ENCODE results near the gene U2AF1L4.

Gene U2AF1L4

DNA sequence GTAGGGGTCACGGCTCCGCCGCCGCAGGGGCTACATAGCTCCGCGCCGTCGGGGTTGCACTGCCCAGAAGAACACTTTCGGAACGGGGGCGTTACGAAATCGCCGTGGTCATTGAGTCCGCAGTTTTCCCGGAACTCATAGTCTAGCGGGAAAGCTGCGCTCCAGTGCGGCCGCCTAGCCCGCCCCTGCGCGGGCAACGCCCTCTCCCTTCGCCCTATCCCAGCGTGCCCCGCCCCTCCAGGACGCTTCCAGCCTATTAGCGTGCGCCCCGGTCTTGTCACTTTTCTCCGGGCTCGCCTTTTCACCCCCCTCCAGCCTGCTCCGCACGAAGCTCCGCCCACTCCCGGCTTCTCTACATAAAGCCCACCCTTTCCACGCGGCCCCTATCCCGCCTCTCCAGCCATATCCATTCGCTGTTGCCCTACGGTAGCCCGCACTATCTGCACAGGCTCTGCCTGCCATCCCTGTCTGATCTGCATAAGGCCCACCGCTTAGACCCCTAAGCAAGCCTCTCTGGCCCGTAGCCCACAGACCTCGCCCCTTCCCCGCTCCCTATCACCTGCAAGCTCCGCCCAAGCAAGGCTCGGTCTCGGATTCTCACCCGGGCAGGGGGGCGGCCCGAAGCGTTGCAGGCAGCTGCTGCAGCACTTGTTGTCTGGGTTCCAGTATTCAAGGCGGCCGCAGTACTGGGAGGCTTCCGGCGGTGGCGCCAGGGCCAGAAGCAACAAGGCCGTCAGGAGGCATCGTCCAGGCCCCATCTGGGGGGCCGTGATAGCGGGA, 4.6 kb downstream of the U2AF1L4 start (continued):
- TF ChIP-seq, protein P1, sequence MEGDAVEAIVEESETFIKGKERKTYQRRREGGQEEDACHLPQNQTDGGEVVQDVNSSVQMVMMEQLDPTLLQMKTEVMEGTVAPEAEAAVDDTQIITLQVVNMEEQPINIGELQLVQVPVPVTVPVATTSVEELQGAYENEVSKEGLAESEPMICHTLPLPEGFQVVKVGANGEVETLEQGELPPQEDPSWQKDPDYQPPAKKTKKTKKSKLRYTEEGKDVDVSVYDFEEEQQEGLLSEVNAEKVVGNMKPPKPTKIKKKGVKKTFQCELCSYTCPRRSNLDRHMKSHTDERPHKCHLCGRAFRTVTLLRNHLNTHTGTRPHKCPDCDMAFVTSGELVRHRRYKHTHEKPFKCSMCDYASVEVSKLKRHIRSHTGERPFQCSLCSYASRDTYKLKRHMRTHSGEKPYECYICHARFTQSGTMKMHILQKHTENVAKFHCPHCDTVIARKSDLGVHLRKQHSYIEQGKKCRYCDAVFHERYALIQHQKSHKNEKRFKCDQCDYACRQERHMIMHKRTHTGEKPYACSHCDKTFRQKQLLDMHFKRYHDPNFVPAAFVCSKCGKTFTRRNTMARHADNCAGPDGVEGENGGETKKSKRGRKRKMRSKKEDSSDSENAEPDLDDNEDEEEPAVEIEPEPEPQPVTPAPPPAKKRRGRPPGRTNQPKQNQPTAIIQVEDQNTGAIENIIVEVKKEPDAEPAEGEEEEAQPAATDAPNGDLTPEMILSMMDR (tag by site-specific recombination; IDR thresholded peaks at IDR 0.05), result peak; percentile 99; the same call in 1 of the 2 replicates
- no peak for TF ChIP-seq ZNF510 (tag by site-specific recombination; IDR thresholded peaks at IDR 0.05; ENCODE audit: insufficient replicate concordance)
- no peak for TF ChIP-seq ZNF404 (tag by site-specific recombination; IDR thresholded peaks at IDR 0.05)
- TF ChIP-seq, protein P2, sequence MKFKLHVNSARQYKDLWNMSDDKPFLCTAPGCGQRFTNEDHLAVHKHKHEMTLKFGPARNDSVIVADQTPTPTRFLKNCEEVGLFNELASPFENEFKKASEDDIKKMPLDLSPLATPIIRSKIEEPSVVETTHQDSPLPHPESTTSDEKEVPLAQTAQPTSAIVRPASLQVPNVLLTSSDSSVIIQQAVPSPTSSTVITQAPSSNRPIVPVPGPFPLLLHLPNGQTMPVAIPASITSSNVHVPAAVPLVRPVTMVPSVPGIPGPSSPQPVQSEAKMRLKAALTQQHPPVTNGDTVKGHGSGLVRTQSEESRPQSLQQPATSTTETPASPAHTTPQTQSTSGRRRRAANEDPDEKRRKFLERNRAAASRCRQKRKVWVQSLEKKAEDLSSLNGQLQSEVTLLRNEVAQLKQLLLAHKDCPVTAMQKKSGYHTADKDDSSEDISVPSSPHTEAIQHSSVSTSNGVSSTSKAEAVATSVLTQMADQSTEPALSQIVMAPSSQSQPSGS (tag by site-specific recombination; IDR thresholded peaks at IDR 0.05; ENCODE audit: low read depth), result no peak
- no peak for TF ChIP-seq ELK4 (IDR thresholded peaks at IDR 0.05; ENCODE audit: borderline replicate concordance, low read depth, low read length)
- TF ChIP-seq ZNF777 (tag by site-specific recombination; IDR thresholded peaks at IDR 0.05; ENCODE audit: borderline replicate concordance), result no peak; the same call in 1 of the 2 replicates
- no peak for TF ChIP-seq ZNF555 (tag by site-specific recombination; conservative IDR thresholded peaks at IDR 0.05)
- TF ChIP-seq SCRT2 (tag by site-specific recombination; IDR thresholded peaks at IDR 0.05), result peak; percentile 100
- TF ChIP-seq, protein P3, sequence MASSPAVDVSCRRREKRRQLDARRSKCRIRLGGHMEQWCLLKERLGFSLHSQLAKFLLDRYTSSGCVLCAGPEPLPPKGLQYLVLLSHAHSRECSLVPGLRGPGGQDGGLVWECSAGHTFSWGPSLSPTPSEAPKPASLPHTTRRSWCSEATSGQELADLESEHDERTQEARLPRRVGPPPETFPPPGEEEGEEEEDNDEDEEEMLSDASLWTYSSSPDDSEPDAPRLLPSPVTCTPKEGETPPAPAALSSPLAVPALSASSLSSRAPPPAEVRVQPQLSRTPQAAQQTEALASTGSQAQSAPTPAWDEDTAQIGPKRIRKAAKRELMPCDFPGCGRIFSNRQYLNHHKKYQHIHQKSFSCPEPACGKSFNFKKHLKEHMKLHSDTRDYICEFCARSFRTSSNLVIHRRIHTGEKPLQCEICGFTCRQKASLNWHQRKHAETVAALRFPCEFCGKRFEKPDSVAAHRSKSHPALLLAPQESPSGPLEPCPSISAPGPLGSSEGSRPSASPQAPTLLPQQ (tag by site-specific recombination; IDR thresholded peaks at IDR 0.05), result peak; percentile 77; the same call in 1 of the 2 replicates
- no peak for TF ChIP-seq ZNF776 (tag by site-specific recombination; IDR thresholded peaks at IDR 0.05; ENCODE audit: borderline replicate concordance)
- no peak for TF ChIP-seq ZNF423 (tag by site-specific recombination; IDR thresholded peaks at IDR 0.05)
- TF ChIP-seq ZNF629 (tag by site-specific recombination; IDR thresholded peaks at IDR 0.05), result peak; percentile 82
- TF ChIP-seq ZNF596 (tag by site-specific recombination; IDR thresholded peaks at IDR 0.05), result no peak
- TF ChIP-seq TSHZ1 (tag by site-specific recombination; IDR thresholded peaks at IDR 0.05; ENCODE audit: borderline replicate concordance), result no peak
- TF ChIP-seq ZFP41 (tag by site-specific recombination; IDR thresholded peaks at IDR 0.05; ENCODE audit: borderline replicate concordance), result no peak
- peak; percentile 47; the same call in 1 of the 2 replicates for TF ChIP-seq ZNF76 (tag by site-specific recombination; IDR thresholded peaks at IDR 0.05; ENCODE audit: borderline replicate concordance, low read depth)
- no peak for TF ChIP-seq ZNF26 (tag by site-specific recombination; IDR thresholded peaks at IDR 0.05)
- TF ChIP-seq SETDB1 (IDR thresholded peaks at IDR 0.05; ENCODE audit: insufficient read length, low read length), result no peak
- TF ChIP-seq ZNF830 (tag by site-specific recombination; IDR thresholded peaks at IDR 0.05; ENCODE audit: low read depth), result no peak
- TF ChIP-seq ZNF155 (tag by site-specific recombination; IDR thresholded peaks at IDR 0.05), result no peak
- 0 out of 2 replicates have a peak, but pooled peaks have one; percentile 20 for TF ChIP-seq ZNF580 (tag by site-specific recombination; IDR thresholded peaks at IDR 0.05)
- TF ChIP-seq ZNF837 (tag by site-specific recombination; IDR thresholded peaks at IDR 0.05), result no peak
- TF ChIP-seq ZNF670 (tag by site-specific recombination; IDR thresholded peaks at IDR 0.05; ENCODE audit: low read depth), result no peak
- peak; percentile 95 for TF ChIP-seq KLF9 (tag by site-specific recombination; IDR thresholded peaks at IDR 0.05; ENCODE audit: low read depth)
- no peak for TF ChIP-seq ZNF274 (IDR thresholded peaks at IDR 0.05; ENCODE audit: low read length)
- no peak for TF ChIP-seq ZNF274 (tag by site-specific recombination; IDR thresholded peaks at IDR 0.05; ENCODE audit: borderline replicate concordance)

Measured in HEK293 (cell line).